HepG2 (cell line): ENCODE data around the gene KMT2B. TPM values are rescaled to one million over a fixed set of nuclear protein-coding genes. Genes with fewer than 3 reads are reported as not detected.

Source experiments
- AGO1 ChIP-seq: fragments of 200-400 bp; formaldehyde crosslinking; IDR thresholded peaks from 2 replicates; pipeline ENCODE4 v1.6.1; 2017; ENCODE audit warnings: mild to moderate bottlenecking, low read depth, low read length, moderate library complexity; ENCODE audit not compliant: poor library complexity, severe bottlenecking
- FIP1L1 ChIP-seq: fragments of 200-400 bp; formaldehyde crosslinking; IDR thresholded peaks from 2 replicates; pipeline ENCODE4 v1.6.1; 2018; ENCODE audit warnings: low read depth, mild to moderate bottlenecking, low read length, moderate library complexity, borderline replicate concordance; ENCODE audit not compliant: insufficient read depth
- GMEB2 ChIP-seq: IDR thresholded peaks from 2 replicates; pipeline ENCODE4 v1.6.1; 2016; ENCODE audit warnings: missing biosample characterization, missing genetic modification reagents, low read depth
- GTF2F1 ChIP-seq: fragments of 150-350 bp; IDR thresholded peaks from 2 replicates; pipeline ENCODE4 v1.6.1; 2014; ENCODE audit warnings: low read length
- HCFC1 ChIP-seq: fragments of 150-350 bp; IDR thresholded peaks from 2 replicates; pipeline ENCODE4 v1.6.1; 2014; ENCODE audit warnings: low read depth, low read length
- KDM2A ChIP-seq: sonication (generic); formaldehyde crosslinking; IDR thresholded peaks from 2 replicates; pipeline ENCODE4 v1.4.0; 2020; ENCODE audit warnings: low read depth, missing genetic modification reagents, borderline replicate concordance
- MTA1 ChIP-seq: sonication (generic); formaldehyde crosslinking; IDR thresholded peaks from 2 replicates; pipeline ENCODE4 v1.4.0; 2020; ENCODE audit warnings: missing genetic modification reagents, mild to moderate bottlenecking, borderline replicate concordance
- ONECUT2 ChIP-seq: sonication (generic); formaldehyde crosslinking; IDR thresholded peaks from 2 replicates; pipeline ENCODE4 v1.4.0; 2020; ENCODE audit warnings: missing genetic modification reagents
- RBM22 ChIP-seq: fragments of 200-400 bp; formaldehyde crosslinking; optimal IDR thresholded peaks from 2 replicates; pipeline ENCODE3; 2017; ENCODE audit warnings: mild to moderate bottlenecking, low read length, moderate library complexity
- SIN3B ChIP-seq: fragments of 150-350 bp; IDR thresholded peaks from 2 replicates; pipeline ENCODE4 v1.6.1; 2014; ENCODE audit warnings: low read length
- SP5 ChIP-seq: IDR thresholded peaks from 2 replicates; pipeline ENCODE4 v1.6.1; 2016; ENCODE audit warnings: low read depth, borderline replicate concordance
- TAF15 ChIP-seq: fragments of 200-400 bp; formaldehyde crosslinking; IDR thresholded peaks from one replicate; pipeline ENCODE4 v1.6.1; 2018; ENCODE audit warnings: mild to moderate bottlenecking, low read depth, low read length; ENCODE audit not compliant: poor library complexity, severe bottlenecking
- TBP ChIP-seq: sonication (generic); formaldehyde crosslinking; IDR thresholded peaks from 2 replicates; pipeline ENCODE4 v1.5.0; 2020; ENCODE audit warnings: missing genetic modification reagents
- XBP1 ChIP-seq: sonication (generic); formaldehyde crosslinking; IDR thresholded peaks from 2 replicates; pipeline ENCODE4 v1.5.0; 2020; ENCODE audit warnings: missing genetic modification reagents
- ZHX1 ChIP-seq: sonication (generic); formaldehyde crosslinking; IDR thresholded peaks from 2 replicates; pipeline ENCODE4 v1.8.1; 2022; ENCODE audit warnings: low read depth, mild to moderate bottlenecking, missing genetic modification reagents
- ZNF101 ChIP-seq: sonication (generic); formaldehyde crosslinking; IDR thresholded peaks from 2 replicates; pipeline ENCODE4 v1.4.0; 2020; ENCODE audit warnings: mild to moderate bottlenecking, low read depth, missing genetic modification reagents, borderline replicate concordance
- ZNF562 ChIP-seq: sonication (generic); formaldehyde crosslinking; IDR thresholded peaks from 2 replicates; pipeline ENCODE4 v1.8.0; 2022; ENCODE audit warnings: missing genetic modification reagents, borderline replicate concordance
- ZNF619 ChIP-seq: sonication (generic); formaldehyde crosslinking; IDR thresholded peaks from 2 replicates; pipeline ENCODE4 v1.4.0; 2020; ENCODE audit warnings: mild to moderate bottlenecking, missing genetic modification reagents
- ZNF7 ChIP-seq: IDR thresholded peaks from 2 replicates; pipeline ENCODE4 v1.6.1; 2016; ENCODE audit warnings: missing biosample characterization, missing genetic modification reagents
- ZNF75D ChIP-seq: sonication (generic); formaldehyde crosslinking; IDR thresholded peaks from 2 replicates; pipeline ENCODE4 v1.8.1; 2023; ENCODE audit warnings: missing genetic modification reagents, mild to moderate bottlenecking, borderline replicate concordance
- ZNF777 ChIP-seq: sonication (generic); formaldehyde crosslinking; IDR thresholded peaks from 2 replicates; pipeline ENCODE4 v1.4.0; 2020; ENCODE audit warnings: missing genetic modification reagents
- ZNF816 ChIP-seq: sonication (generic); formaldehyde crosslinking; IDR thresholded peaks from 2 replicates; pipeline ENCODE4 v1.8.0; 2022; ENCODE audit warnings: missing genetic modification reagents, mild to moderate bottlenecking, borderline replicate concordance
- polyA plus RNA-seq, 8 experiments: library from polyadenylated mRNA; depleted of rRNA in 3 of 8; stranded (reverse) in 7 of 8; unstranded in 1 of 8; fragments of >200 nt; fragmentation: Illumina TruSeq in 4 of 8; extraction: Trizol in 4 of 8; gene quantifications; 2 replicates each; pipeline versions ENCODE4 v1.2.1 to v1.2.3, GENCODE V29; 2011 to 2016; ENCODE audit warnings: low read depth in 4 of 8, missing spikeins in 1 of 8, mixed read lengths in 1 of 8; ENCODE audit not compliant: insufficient read depth in 1 of 8
- total RNA-seq, 5 experiments: library from RNA; depleted of rRNA; stranded (reverse); fragments of >200 nt; fragmentation: Illumina TruSeq; extraction: Trizol; gene quantifications; 2 replicates each; pipeline ENCODE4 v1.2.3, GENCODE V29; 2016; ENCODE audit warnings: low read depth in 1 of 5
- TF ChIP-seq, protein P1 (sequence below): sonication (generic); formaldehyde crosslinking; IDR thresholded peaks from 2 replicates; pipeline ENCODE4 v1.9.0; 2022; ENCODE audit warnings: low read depth, missing genetic modification reagents
- TF ChIP-seq, protein P2 (sequence below): sonication (generic); formaldehyde crosslinking; IDR thresholded peaks from 2 replicates; pipeline ENCODE4 v1.5.0; 2020; ENCODE audit warnings: missing genetic modification reagents

Gene KMT2B
- total and polyA plus RNA-seq, 2 of the 13 experiments (the other 11 are each of a cell fraction or from before 2014, with no cell fraction given), result 6.2 to 16.9 TPM

- TF ChIP-seq TBP (CRISPR knock-in tag) (no peak), MTA1 (CRISPR knock-in tag) (0 out of 2 replicates have a peak, but pooled peaks have one; percentile 37), XBP1 (no peak), RBM22 (no peak), ZHX1 (no peak), SIN3B (no peak), AGO1 (peak; percentile 40), ZNF7 (CRISPR knock-in tag) (no peak), GTF2F1 (no peak), ZNF75D (CRISPR knock-in tag) (no peak), GMEB2 (CRISPR knock-in tag) (no peak), TAF15 (no peak), HCFC1 (no peak), KDM2A (CRISPR knock-in tag) (no peak; the same call in 1 of the 2 replicates), ONECUT2 (CRISPR knock-in tag) (no peak), ZNF101 (CRISPR knock-in tag) (no peak), ZNF816 (CRISPR knock-in tag) (no peak), ZNF777 (CRISPR knock-in tag) (peak; percentile 78), ZNF619 (CRISPR knock-in tag) (no peak), SP5 (CRISPR knock-in tag) (peak; percentile 42; the same call in 1 of the 2 replicates), FIP1L1 (no peak), ZNF562 (CRISPR knock-in tag) (no peak)
- TF ChIP-seq, protein P1, sequence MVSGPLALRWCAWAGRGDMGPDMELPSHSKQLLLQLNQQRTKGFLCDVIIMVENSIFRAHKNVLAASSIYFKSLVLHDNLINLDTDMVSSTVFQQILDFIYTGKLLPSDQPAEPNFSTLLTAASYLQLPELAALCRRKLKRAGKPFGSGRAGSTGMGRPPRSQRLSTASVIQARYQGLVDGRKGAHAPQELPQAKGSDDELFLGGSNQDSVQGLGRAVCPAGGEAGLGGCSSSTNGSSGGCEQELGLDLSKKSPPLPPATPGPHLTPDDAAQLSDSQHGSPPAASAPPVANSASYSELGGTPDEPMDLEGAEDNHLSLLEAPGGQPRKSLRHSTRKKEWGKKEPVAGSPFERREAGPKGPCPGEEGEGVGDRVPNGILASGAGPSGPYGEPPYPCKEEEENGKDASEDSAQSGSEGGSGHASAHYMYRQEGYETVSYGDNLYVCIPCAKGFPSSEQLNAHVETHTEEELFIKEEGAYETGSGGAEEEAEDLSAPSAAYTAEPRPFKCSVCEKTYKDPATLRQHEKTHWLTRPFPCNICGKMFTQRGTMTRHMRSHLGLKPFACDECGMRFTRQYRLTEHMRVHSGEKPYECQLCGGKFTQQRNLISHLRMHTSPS (CRISPR knock-in tag), result no peak
- TF ChIP-seq, protein P2, sequence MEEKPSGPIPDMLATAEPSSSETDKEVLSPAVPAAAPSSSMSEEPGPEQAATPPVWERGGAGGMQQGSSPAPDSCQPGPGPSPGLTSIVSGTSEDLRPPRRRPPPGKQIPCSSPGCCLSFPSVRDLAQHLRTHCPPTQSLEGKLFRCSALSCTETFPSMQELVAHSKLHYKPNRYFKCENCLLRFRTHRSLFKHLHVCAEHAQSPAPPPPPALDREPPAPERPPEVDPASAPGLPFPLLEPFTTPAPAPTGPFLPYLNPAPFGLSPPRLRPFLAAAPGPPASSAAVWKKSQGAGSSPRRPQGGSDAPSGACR (CRISPR knock-in tag), result peak; percentile 22; the same call in 1 of the 2 replicates
These were observed 44.5 kb upstream of the KMT2B start (continued) for GRCh38 chr19:35673121-35673804.
